DMS79 treated with DMSO at 0.1 percent for 48 hours (cell line): ENCODE measurements around the gene DCLRE1B.
A peak's percentile ranks its signal among the peaks of the same experiment; 100 is the strongest.

Source experiments
- DNase-seq: peaks from one replicate; lab custom pipeline; 2025; lab: John Stamatoyannopoulos, UW

Gene DCLRE1B

DNA sequence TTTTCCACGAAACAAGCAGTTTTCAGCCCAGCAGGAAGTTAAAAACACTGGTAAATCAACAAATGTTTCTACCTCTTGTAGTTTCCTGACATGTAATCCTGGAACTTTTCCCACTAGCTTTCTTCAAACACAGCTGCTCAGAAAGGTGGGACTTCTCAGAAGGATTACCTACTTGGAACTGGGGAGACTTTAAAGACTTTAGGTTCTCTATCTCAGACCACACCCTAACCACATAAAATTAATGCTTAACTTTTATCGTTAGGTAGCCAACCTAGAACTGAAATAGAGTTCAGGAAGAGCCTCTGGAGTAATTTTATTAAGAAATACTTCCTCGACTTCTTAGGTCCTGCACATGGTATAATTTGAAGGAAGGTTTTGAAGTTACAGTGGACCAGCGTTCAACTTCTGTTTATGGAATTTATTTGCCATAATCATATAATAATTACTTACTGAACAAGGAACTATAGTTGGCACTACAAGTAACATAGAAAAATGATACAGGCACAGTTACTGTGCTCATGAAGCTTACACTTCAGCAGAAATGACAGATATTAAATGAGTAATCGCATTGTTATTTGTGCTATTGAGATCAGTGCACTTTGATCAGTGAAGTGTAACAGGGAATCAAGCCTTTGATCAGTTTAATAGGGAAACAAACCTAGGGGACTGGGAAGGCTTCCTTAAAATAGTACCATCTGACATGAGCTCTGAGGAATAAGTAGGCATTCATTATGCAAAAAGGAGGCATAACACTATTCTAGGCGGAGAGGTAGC, 17.5 kb upstream of the DCLRE1B start, which contains the start of gene BCL2L15:
Gene BCL2L15 (minus strand): TSS at position 180 of the 774 bp plus-strand sequence. CDS start 206 bp downstream, outside the sequence.
- no peak for DNase-seq

GRCh38 chr1:113890816-113891215, 14.3 kb upstream of the DCLRE1B start:
- no peak for DNase-seq

- DNase-seq: no peak
These were observed 13.4 kb upstream of the DCLRE1B start for GRCh38 chr1:113891631-113892220.

DNA sequence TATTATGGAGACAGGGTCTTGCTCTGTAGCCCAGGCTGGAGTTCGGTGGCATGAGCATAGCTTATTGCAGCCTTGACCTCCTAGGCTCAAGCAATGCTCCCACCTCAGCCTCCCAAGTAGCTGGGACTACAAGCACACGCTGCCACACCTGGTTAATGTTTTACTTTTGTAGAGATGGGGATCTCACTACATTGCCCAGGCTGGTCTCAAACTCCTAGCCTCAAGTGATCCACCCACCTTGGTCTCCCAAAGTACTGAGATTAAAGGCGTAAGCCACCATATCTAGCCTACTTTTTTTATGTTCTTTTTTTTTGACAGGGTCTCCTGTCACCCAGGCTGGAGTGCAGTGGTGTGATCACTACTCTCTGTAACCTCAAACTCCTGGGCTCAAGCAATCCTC, 11.9 kb upstream of the DCLRE1B start:
- DNase-seq: no peak

DNA sequence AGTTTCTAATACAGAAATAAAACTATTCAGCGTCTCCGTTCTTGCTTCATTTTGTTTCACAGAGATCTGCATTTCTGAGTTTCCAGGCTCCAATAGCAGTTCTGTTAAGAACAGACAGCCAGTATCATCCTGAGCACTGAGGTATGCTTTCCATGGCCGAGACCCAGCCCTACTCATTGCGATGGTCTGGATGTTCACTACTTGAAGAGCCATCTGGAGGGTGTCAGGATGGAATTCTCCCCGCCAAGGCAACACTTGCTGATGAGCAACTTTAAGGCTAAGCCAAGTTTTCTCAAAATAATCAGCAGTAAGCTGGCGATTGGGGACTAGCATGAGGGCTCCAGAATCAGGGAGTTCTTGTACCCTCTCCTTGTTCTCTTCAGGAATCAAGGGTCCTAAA, 10.0 kb upstream of the DCLRE1B start:
- no peak for DNase-seq

DNA sequence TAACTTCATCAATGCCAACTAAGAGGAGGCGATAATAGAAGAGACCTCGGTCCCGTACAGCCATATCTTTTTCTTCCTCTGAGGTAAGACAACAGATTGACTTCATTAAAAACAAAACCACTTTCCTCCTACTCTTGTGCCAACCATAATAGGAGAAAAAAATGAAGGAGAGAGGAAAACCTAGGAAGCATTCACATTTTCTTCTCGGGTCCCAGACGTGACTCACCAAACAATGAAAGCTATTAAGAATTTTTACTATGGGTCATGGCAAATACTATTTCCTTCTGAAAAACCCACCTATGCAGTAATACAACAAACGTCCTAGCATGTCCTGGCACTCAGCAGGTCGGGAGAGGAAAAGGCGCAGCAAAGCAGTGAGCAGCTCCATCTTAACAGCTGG, 9.2 kb upstream of the DCLRE1B start:
- no peak for DNase-seq

DNA sequence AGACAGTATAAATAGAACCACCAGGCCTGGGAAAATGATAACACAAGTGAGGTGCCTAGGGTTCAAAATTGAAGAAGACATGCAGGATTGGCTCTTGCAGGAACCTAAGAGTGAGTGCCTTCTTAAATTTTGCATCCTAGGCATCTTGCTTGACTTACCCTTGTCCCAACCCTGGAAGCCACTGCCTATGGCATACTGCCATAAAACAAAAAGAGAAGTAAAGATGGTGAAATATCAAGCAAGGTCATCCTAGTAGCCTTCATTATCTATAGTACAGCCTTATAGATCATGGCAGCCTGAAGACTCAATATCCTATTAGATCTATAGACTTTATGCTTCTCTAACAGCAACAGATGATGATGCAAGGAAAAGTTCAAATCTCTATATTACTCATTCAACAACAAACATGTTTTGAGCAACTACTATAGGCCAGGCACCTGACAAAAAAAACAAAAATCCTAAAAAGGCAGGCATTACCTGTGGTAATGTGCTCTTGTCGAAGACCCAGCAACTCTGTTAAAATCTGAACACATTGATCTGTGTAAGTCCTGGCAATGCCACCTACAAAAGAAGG, 6.8 kb upstream of the DCLRE1B start:
- DNase-seq: no peak

GRCh38 chr1:113899111-113899510, 6.0 kb upstream of the DCLRE1B start:
- DNase-seq: no peak

DNA sequence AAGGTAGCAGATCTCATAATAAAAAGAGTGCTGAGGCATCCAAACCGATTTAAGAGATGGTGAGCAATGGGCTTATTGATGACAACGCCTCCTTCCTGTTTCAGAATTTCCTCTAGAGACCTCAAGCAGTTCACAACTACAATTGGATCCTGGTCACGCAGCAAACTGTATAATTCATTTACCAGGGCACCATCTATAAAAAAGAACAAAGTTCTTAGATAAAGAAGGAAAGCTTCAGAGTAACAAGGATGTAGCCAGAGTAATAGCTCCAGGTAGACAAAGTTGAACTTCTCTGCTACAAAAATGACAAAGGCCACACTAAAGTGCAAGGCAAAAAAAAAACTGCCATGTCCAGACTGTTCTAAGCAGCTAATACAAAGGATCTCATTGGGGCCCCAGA, 3.9 kb upstream of the DCLRE1B start:
- no peak for DNase-seq

GRCh38 chr1:113903501-113904292, 1.4 kb upstream of the DCLRE1B start:
- no peak for DNase-seq

DNA sequence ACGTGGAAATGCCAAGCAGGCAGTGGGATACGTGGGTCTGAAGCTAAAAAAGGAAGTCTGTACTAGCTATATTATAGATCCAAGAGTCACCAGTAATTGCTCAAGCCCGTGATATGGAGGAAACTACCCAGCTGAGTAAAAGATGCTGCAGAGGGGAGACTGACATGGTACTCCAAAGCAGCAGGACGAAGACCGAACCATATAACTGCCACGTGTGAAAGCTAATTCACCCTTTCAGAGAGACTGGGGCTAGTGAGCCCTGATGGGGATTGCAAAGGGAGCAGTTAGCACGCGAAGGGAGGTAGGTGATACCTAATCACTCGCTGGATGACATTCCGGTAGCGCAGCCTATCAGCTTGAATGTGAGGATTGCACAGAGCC, 843 bp upstream of the DCLRE1B start:
- peak; percentile 54 for DNase-seq

- no peak for DNase-seq
These were observed 322 bp downstream of the DCLRE1B start for GRCh38 chr1:113905435-113905861.

GRCh38 chr1:113912594-113913311, 7.6 kb downstream of the DCLRE1B start:
- DNase-seq: no peak

GRCh38 chr1:113913312-113913668, 8.2 kb downstream of the DCLRE1B start:
- DNase-seq: no peak

DNA sequence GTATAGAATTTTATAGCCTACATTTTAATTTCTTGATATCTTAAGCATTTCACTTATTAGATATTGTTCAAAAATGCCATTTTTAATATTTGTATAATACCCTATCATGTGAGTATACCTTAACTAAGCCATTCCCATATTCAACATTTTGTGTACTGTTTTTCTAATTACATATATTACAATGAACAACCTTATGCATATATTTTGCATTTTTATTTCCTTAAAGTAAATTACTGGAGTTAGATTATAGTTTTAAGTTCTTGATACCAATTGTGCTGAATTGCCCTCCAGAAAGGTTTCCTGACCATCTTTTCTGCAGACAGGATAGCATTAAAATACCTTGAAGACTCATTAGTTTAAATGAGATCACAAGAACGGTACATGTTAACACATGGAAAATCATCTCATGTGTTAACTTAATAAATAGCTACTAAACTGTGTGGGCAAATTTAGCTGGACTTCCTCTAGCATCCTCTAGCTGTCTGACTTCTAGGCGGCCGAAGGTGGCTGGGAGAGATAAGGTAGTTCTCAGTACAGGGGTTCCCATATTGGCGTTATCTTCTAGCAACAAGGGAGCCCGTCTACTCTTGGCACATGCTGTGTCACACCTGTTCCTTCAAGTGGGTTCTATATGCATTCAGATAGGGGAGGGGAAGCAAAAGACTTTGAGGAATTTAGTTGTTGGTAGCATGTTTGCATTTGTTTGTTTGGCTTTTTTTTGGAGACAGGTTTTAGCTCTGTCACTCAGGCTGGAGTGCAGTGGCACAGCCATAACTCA, 8.9 kb downstream of the DCLRE1B start:
- DNase-seq: no peak

DNA sequence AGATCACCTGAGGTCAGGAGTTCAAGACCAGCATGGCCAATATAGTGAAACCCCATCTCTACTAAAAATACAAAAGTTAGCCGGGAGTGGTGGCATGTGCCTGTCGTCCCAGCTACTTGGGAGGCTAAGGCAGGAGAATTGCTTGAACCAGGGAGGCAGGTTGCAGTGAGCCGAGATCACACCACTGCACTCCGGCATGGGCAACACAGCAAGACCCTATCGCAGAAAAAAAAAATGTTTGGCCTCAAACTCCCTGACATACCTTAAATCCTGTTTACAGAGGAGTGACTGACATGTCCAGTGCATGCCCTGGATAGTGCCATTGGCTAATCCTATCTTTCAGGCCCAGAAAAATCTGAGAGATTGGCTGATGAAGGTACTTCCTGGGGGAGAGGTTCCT, 11.8 kb downstream of the DCLRE1B start:
- DNase-seq: no peak

DNA sequence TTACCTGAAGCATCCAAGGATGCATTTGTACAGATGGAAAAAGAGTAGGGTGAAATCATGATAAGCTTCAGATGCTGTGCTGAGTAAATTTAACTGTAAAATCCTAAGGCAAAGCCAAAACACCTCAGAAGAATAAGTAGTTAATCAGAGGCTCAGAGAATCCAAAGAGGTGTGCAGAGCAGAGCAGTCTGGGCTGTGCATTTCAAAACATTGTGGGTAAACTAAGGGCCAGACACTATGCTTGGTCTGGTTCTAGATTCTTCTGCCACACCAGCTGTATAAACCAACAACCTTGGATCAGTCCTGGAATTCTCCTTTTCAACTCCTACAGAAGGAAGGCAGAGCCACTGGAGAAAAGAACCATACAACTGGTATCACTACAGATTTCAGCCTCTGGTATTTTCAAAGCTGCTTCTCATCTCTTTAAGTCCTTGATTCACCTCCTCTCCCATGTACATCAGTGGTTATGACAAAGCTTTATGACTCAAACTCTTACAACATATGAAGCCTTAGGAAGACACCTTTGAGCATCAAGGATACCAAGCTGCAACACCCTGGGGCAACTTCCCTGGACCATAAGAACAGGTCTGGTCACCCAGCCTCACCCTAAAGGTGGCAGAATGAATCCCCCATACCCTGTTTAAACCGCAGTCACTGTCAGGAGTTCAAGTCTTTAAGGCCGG, 12.4 kb downstream of the DCLRE1B start:
- no peak for DNase-seq

DNA sequence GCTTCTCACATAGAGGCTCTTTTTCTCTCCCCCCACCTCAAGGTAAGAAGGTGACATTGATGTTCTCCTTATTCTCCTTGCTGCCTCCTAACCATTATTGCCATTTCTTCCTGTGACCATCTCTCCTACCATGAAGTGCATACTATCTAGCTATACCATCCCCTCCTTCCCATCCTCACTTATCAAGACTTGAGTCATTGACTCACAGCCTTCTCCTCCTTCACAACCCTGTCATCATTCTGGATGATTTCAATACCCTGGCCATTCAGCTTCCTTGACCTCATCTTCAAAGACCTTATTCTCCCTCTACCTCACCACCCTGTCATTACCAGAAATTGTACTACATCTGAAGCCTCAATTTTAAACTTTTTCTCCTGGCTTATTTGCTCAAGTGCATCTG, 13.1 kb downstream of the DCLRE1B start:
- no peak for DNase-seq

DNA sequence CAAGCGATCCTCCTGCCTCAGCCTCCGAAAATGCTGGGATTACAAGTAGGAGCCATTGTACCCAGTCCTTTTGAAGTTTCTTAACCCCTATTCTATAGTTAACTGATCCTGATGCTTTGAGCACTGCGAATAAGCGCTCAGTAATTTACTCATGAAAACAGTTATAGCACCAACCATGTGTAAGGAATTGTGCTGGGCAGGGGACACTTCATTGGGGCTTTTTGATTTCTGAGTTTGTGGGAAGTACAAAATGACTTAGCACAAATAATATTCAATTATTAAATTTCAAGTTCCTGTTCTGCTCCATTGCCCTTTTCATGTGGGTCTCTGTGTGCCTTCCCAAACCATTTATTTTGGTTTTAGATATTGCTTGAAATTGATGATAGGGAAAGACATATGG, 17.8 kb downstream of the DCLRE1B start:
- no peak for DNase-seq

DNA sequence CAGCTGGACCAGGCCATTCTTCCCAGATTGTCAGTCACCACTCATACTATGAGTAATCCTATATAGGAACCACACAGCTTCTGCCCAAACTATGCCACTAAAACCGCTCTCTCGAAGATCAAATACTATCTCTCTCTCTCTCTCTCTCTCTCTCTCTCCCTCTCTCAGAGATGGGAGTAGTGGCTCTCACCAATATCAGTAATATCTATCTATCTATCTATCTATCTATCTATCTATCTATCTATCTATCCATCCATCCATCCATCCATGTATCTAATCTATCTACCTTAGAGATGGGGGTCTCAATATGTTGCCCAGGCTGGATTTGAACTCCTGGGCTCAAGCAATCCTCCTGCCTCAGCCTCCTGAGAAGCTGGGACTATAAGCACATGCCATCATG, 19.3 kb downstream of the DCLRE1B start:
- no peak for DNase-seq
